GM12878 (cell line): ENCODE data around the gene DCAF11. TPM values are rescaled to one million over a fixed set of nuclear protein-coding genes. Genes with fewer than 3 reads are reported as not detected.

Source experiments
- ATAC-seq: fragments of 200-7000 bp; cut with Tn5 transposase; 3 replicates; pipeline ENCODE4 v1.9.1; 2020; ENCODE audit warnings: mild to moderate bottlenecking, moderate library complexity
- BruUV-seq: library from RNA; stranded (reverse); fragments of 400-500 nt; replicated peaks from 2 replicates; lab custom pipeline; 2021; lab: Mats Ljungman, UMichigan
- CTCF ChIA-PET: fragments of 300-600 bp; sonication (Branson Sonifier 250); formaldehyde crosslinking; extraction: SDS; loops from one replicate; lab custom pipeline; 2021; ENCODE audit warnings: inconsistent platforms; lab: Yijun Ruan, JAX
- POLR2A ChIA-PET: fragments of 350-600 bp; formaldehyde crosslinking; extraction: SDS; loops from one replicate; lab custom pipeline; 2021; ENCODE audit warnings: inconsistent platforms; lab: Charles Lee
- RAD21 ChIA-PET: fragments of 300-600 bp; sonication (Branson Sonifier 250); formaldehyde crosslinking; loops from one replicate; lab custom pipeline; 2023; ENCODE audit warnings: antibody characterized with exemption; ENCODE audit not compliant: unreplicated experiment; lab: Charles Lee
- SMC1A ChIA-PET: fragments of 300-600 bp; sonication (Branson Sonifier 250); formaldehyde crosslinking; loops from one replicate; lab custom pipeline; 2023; ENCODE audit not compliant: unreplicated experiment, uncharacterized antibody; lab: Charles Lee
- DNase-seq: peaks from one replicate; pipeline ENCODE4 v3.0.0-alpha.2; 2011; ENCODE audit warnings: low read depth, low spot score
- FAIRE-seq: peaks from 3 replicates; lab custom pipeline; 2011; peaks lifted over from hg19 to GRCh38; lab: Jason Lieb, UNC
- H2AFZ ChIP-seq: 2 replicates; pipeline ENCODE4 v1.6.0; 2011; ENCODE audit warnings: low read depth, low read length, control low read depth; ENCODE audit not compliant: control insufficient read depth
- H3K27ac ChIP-seq: 2 replicates; pipeline ENCODE4 v1.5.1; 2011; ENCODE audit warnings: control low read depth; ENCODE audit not compliant: control insufficient read depth, insufficient read depth
- H3K27me3 ChIP-seq, 2 experiments: replicated peaks in 1 of 2; 2 replicates each; pipeline versions ENCODE4 v1.6.0 to v1.6.1; 2011; ENCODE audit warnings: low read length in 1 of 2; ENCODE audit not compliant: control insufficient read depth in 2 of 2, insufficient read depth in 2 of 2
- H3K36me3 ChIP-seq, 2 experiments: 2 replicates each; pipeline ENCODE4 v1.5.1; 2011; ENCODE audit warnings: low read length in 1 of 2; ENCODE audit not compliant: control insufficient read depth in 2 of 2, insufficient read depth in 2 of 2
- H3K4me1 ChIP-seq: 2 replicates; pipeline ENCODE4 v1.6.1; 2011; ENCODE audit warnings: mild to moderate bottlenecking, low read length, moderate library complexity, mixed read lengths; ENCODE audit not compliant: control insufficient read depth, insufficient read depth
- H3K4me2 ChIP-seq: 2 replicates; pipeline ENCODE4 v1.6.0; 2011; ENCODE audit warnings: control low read depth; ENCODE audit not compliant: control insufficient read depth, insufficient read depth
- H3K4me3 ChIP-seq: fragments of 200-600 bp; sonication (generic); 2 replicates; pipeline ENCODE4 v1.5.1; 2016
- H3K79me2 ChIP-seq: 2 replicates; pipeline ENCODE4 v1.6.0; 2011; ENCODE audit warnings: low read length; ENCODE audit not compliant: control insufficient read depth, insufficient read depth
- H3K9ac ChIP-seq: 2 replicates; pipeline ENCODE4 v1.8.0; 2011; ENCODE audit warnings: low read length, control low read depth, mixed read lengths; ENCODE audit not compliant: control insufficient read depth, insufficient read depth
- H3K9me3 ChIP-seq: replicated peaks from 3 replicates; pipeline ENCODE4 v1.5.1; 2011; ENCODE audit warnings: mild to moderate bottlenecking, low read length; ENCODE audit not compliant: control insufficient read depth, insufficient read depth
- H4K20me1 ChIP-seq: 2 replicates; pipeline ENCODE4 v1.6.0; 2011; ENCODE audit not compliant: control insufficient read depth, insufficient read depth
- BHLHE40 ChIP-seq, 2 experiments: fragments of 450-650 bp in 1 of 2; IDR thresholded peaks; 2 replicates each; pipeline ENCODE4 v1.6.1; 2011 to 2017; ENCODE audit warnings: low read depth in 2 of 2, borderline replicate concordance in 1 of 2, improper control_type of control experiment in 1 of 2, low read length in 1 of 2, mild to moderate bottlenecking in 1 of 2
- MTA3 ChIP-seq: IDR thresholded peaks from 2 replicates; pipeline ENCODE4 v1.6.1; 2012; ENCODE audit warnings: low read length, inconsistent platforms, borderline replicate concordance
- NRF1 ChIP-seq: conservative IDR thresholded peaks from 2 replicates; pipeline ENCODE4 v1.6.1; 2011; ENCODE audit warnings: mild to moderate bottlenecking, low read depth, low read length, improper control_type of control experiment
- RFX5 ChIP-seq: IDR thresholded peaks from 2 replicates; pipeline ENCODE4 v1.6.1; 2011; ENCODE audit warnings: low read depth, low read length, improper control_type of control experiment
- SMARCA5 ChIP-seq: fragments of 450-650 bp; IDR thresholded peaks from 2 replicates; pipeline ENCODE4 v1.6.1; 2017; ENCODE audit warnings: mild to moderate bottlenecking
- ZNF24 ChIP-seq: fragments of 450-650 bp; IDR thresholded peaks from 2 replicates; pipeline ENCODE4 v1.6.1; 2017; ENCODE audit warnings: antibody characterized with exemption, mild to moderate bottlenecking
- ZNF274 ChIP-seq: IDR thresholded peaks from one replicate; pipeline ENCODE4 v1.8.0; 2011; ENCODE audit not compliant: insufficient read length, insufficient read depth
- WGBS: methylation state at CpG from one replicate; pipeline ENCODE4 v1.1.6; 2016; ENCODE audit warnings: low lambda C conversion rate; ENCODE audit not compliant: insufficient replicate concordance, insufficient coverage; ENCODE audit errors: missing lambda C conversion rate; 5-methylcytosine and 5-hydroxymethylcytosine counted together
- in situ Hi-C: fragments of 300-500 bp; cut with MboI; formaldehyde crosslinking; loops from 9 replicates; pipeline ENCODE4 v1.14.3; 2018; ENCODE audit warnings: mixed read lengths
- intact Hi-C: fragments of 100-400 bp; cut with micrococcal nuclease; formaldehyde crosslinking; loops from one replicate; pipeline ENCODE4 v1.14.2; 2022; ENCODE audit not compliant: unreplicated experiment
- polyA plus RNA-seq, 11 experiments: library from polyadenylated mRNA; depleted of rRNA in 4 of 11; unstranded in 6 of 11; stranded (reverse) in 5 of 11; fragments of >200 nt; fragmentation: Nextera tagmentation in 4 of 11; fragmentation: Illumina TruSeq in 1 of 11; extraction: Ambion mirVana in 4 of 11; extraction: Trizol in 1 of 11; gene quantifications; 1 replicate in 1 of 11; 2 replicates in 10 of 11; pipeline versions ENCODE4 v1.2.1 to v1.2.3, GENCODE V29; 2011 to 2016; ENCODE audit warnings: inconsistent platforms in 2 of 11, missing spikeins in 2 of 11, low read depth in 1 of 11
- total RNA-seq, 4 experiments: library from RNA; depleted of rRNA in 3 of 4; stranded (reverse); fragments of >200 nt in 3 of 4; fragmentation: Illumina TruSeq in 1 of 4; extraction: Trizol in 1 of 4; gene quantifications; 2 replicates each; pipeline versions ENCODE4 v1.2.1 to v1.2.3, GENCODE V29; 2013 to 2021
- TF ChIP-seq, protein P1 (sequence below): IDR thresholded peaks from 2 replicates; pipeline ENCODE4 v1.6.1; 2012; ENCODE audit warnings: low read depth, low read length, improper control_type of control experiment

The DCAF11 gene
- total and polyA plus RNA-seq, 10 of the 15 experiments (the other 5 are each of a cell fraction or from before 2014, with no cell fraction given), result 13.4 to 91.2 (median 68.7) TPM

DNA sequence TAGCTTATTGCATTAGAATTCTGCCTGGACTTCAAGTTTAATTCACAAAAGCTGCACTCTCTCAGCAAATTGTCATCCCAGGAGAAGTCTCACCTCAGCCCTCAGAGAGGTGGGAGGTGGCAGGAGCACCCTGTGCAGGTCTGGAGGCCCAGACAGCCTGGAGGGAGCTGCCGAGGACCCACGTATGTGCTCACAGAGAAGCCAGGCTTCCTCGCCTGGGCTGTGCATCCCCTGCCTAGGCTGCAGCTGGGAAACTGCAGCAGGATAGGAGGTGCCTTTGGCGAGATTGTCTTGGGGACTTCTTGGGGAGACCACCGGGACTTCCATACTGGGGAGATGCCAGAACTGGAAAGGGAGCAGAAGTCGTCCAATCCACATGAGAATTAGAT lies 34.4 kb upstream of the DCAF11 start:
- Histone ChIP-seq H3K27ac (no peak overlapping the region), H3K36me3 (no peaks in the 10 kb centered on the region), H3K9me3 (no peaks in the 10 kb centered on the region), H3K9ac (no peak overlapping the region), H3K4me3 (no peak overlapping the region), H3K79me2 (no peaks in the 10 kb centered on the region), H4K20me1 (no peaks in the 10 kb centered on the region), H3K27me3 (no peaks in the 10 kb centered on the region), H2AFZ (no peak overlapping the region), H3K4me1 (peaks cover 24% of the 10 kb centered on the region), H3K4me2 (peak overlapping the region; percentile 83; the same call in 1 of the 2 replicates)
- TF ChIP-seq SMARCA5 (no peak), ZNF274 (no peak), MTA3 (no peak), NRF1 (no peak), ZNF24 (no peak), BHLHE40 (IDR thresholded peaks at IDR 0.05; ENCODE audit: borderline replicate concordance in 1 of 2, low read depth in 2 of 2, low read length in 1 of 2) (no peak), RFX5 (no peak)
- TF ChIP-seq, protein P1, sequence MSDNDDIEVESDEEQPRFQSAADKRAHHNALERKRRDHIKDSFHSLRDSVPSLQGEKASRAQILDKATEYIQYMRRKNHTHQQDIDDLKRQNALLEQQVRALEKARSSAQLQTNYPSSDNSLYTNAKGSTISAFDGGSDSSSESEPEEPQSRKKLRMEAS, result no peak
- intact Hi-C loops (no loop called here), in situ Hi-C loops (no loop called here)
- peak; percentile 7 for FAIRE-seq
- ChIA-PET RAD21 (interaction anchor here (1.0 to 4.6 kb wide), 6 partner anchors 12 to 217 kb away, joined by 3 to 39 read pairs (median 12); partner anchors contain the start of gene PCK2), SMC1A (interaction anchor here (0.7 to 5.2 kb wide), 12 partner anchors 12 to 228 kb away, joined by 3 to 51 read pairs (median 4); partner anchors contain the start of genes CIDEB, DCAF11, IRF9 and MDP1), CTCF (interaction anchor here (0.9 to 4.9 kb wide), 7 partner anchors 12 to 133 kb away, joined by 3 to 71 read pairs (median 8); partner anchors contain the start of genes CHMP4A and PCK2), POLR2A (interaction anchor here (0.6 to 4.2 kb wide), 10 partner anchors 8 to 115 kb away, joined by 3 to 33 read pairs (median 4); partner anchors contain the start of genes CPNE6, PCK2, PSME2 and RNF31)
- no peak for ATAC-seq
- no TSS peak for BruUV-seq
- DNase-seq, result no peak
- WGBS, result 66% methylated on average over 6 of the region's 6 CpGs
